A549 treated with Hydrocortisone at 1 μM for 4 hours (cell line): ENCODE results near the gene TUBB8B. TPM values are rescaled to one million over a fixed set of nuclear protein-coding genes. Genes with fewer than 3 reads are reported as not detected.

ENCODE experiments used
- total RNA-seq: library from RNA; stranded (reverse); fragments of 200-300 nt; extraction: Qiagen RNA extraction; gene quantifications from 5 replicates; pipeline ENCODE4 v1.2.3, GENCODE V29; 2022

Gene TUBB8B
- not detected in 5 replicates for total RNA-seq

GRCh38 chr18:49176-49665 is at the start of gene TUBB8B:
TSS of gene TUBB8B (minus strand) at chr18:49615. CDS start at chr18:49557, 58 bp downstream.

Other genes with a start within 250 kb of the TUBB8B start
- gene USP14, start 108.9 kb upstream of the TUBB8B start, total RNA-seq: 57.9 to 74.3 TPM (median 65.3 TPM) in 5 replicates
- 17.9 to 23.7 TPM (median 19.0 TPM) in 5 replicates for gene THOC1, start 218.4 kb upstream of the TUBB8B start, total RNA-seq